HT-29 (cell line): ENCODE data around the gene ADRA2A. TPM values are rescaled to one million over a fixed set of nuclear protein-coding genes. Genes with fewer than 3 reads are reported as not detected.
A peak's percentile ranks its signal among the peaks of the same experiment; 100 is the strongest.

Source experiments
- DNase-seq: peaks from one replicate; pipeline ENCODE4 v3.0.0-alpha.2; 2015; ENCODE audit warnings: low spot score
- total RNA-seq: library from RNA; depleted of rRNA; stranded (reverse); fragments of >200 nt; shearing (Covaris generic); gene quantifications from 2 replicates; pipeline ENCODE4 v1.2.3, GENCODE V29; 2014

Gene ADRA2A
- total RNA-seq, 1 experiment from 2014 or later, result 20.5 TPM

GRCh38 chr10:111109501-111110242 is 32.8 kb downstream of the ADRA2A start:
- DNase-seq, result peak; percentile 51

GRCh38 chr10:111110771-111111170 is 33.9 kb downstream of the ADRA2A start:
- no peak for DNase-seq

GRCh38 chr10:111112333-111112732 is 35.5 kb downstream of the ADRA2A start:
- DNase-seq, result no peak

- DNase-seq, result no peak
Observed at GRCh38 chr10:111113238-111113960, 36.6 kb downstream of the ADRA2A start.

- peak; percentile 57 for DNase-seq
Observed at GRCh38 chr10:111113961-111114757, 37.3 kb downstream of the ADRA2A start.

- DNase-seq, result no peak
Observed at GRCh38 chr10:111114758-111115500, 38.1 kb downstream of the ADRA2A start.

- DNase-seq, result no peak
Observed at GRCh38 chr10:111116211-111116610, 39.4 kb downstream of the ADRA2A start.

GRCh38 chr10:111116762-111117445 is 40.1 kb downstream of the ADRA2A start:
- DNase-seq, result no peak

GRCh38 chr10:111117528-111118277 is 40.9 kb downstream of the ADRA2A start:
- no peak for DNase-seq

- no peak for DNase-seq
Observed at GRCh38 chr10:111118758-111119157, 41.9 kb downstream of the ADRA2A start.

- no peak for DNase-seq
Observed at GRCh38 chr10:111119637-111120036, 42.8 kb downstream of the ADRA2A start.

- no peak for DNase-seq
Observed at GRCh38 chr10:111122127-111122526, 45.3 kb downstream of the ADRA2A start.

- DNase-seq, result no peak
Observed at GRCh38 chr10:111123883-111124282, 47.1 kb downstream of the ADRA2A start.

GRCh38 chr10:111125102-111125501 is 48.3 kb downstream of the ADRA2A start:
- DNase-seq, result no peak

GRCh38 chr10:111126077-111126476 is 49.2 kb downstream of the ADRA2A start:
- DNase-seq, result no peak

GRCh38 chr10:111127081-111127848 is 50.4 kb downstream of the ADRA2A start:
- DNase-seq, result no peak

- peak; percentile 81 for DNase-seq
Observed at GRCh38 chr10:111128331-111129180, 51.7 kb downstream of the ADRA2A start.

GRCh38 chr10:111129363-111129762 is 52.5 kb downstream of the ADRA2A start:
- DNase-seq, result no peak
